T47D (cell line): ENCODE results near the gene ACAA2.

Experiments used
- DNase-seq, 2 experiments: peaks; one replicate each; pipeline versions ENCODE4 v3.0.0 to v3.0.0-alpha.2; 2011 to 2012; ENCODE audit warnings: low read depth in 1 of 2, low spot score in 1 of 2
- JUND ChIP-seq: IDR thresholded peaks from 2 replicates; pipeline ENCODE4 v1.6.1; 2012; ENCODE audit warnings: low read depth
- in situ Hi-C: cut with HindIII; loops from 2 replicates; pipeline ENCODE4 v1.10.0; 2016; ENCODE audit warnings: low sequenced_read_pairs, low pct_unique_long_range_greater_than_20kb

Gene ACAA2

GRCh38 chr18:49733896-49734585 lies 79.3 kb downstream of the ACAA2 start:
- DNase-seq = no peak
- in situ Hi-C loops = no loop called here
- no peak for TF ChIP-seq JUND

DNA sequence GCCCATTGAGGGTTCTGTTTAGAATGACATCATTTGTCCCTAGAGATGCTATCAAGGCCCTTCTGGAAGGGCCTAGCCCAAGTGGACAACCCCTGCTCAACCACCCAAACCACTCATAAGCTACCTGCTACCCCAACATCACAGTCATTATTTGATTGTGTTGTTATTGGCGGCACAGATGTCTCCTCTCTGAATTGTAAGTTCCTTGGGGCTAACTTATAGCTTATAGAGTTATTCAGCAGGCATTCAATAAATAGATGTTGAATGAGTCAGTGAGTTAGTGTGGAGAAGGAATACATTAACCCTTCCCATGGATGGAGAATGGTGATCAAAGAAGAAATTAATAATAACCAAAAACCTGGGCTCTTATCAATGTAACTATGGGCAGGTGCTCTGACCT lies 80.0 kb downstream of the ACAA2 start:
- DNase-seq = no peak
- TF ChIP-seq JUND = no peak
- in situ Hi-C loops = no loop called here
